NCI-H526 treated with DMSO at 0.1 percent for 48 hours (cell line): Measurements from ENCODE around the gene AATK.

Experiments
- DNase-seq: peaks from one replicate; lab custom pipeline; 2025; lab: John Stamatoyannopoulos, UW

Gene AATK

DNA sequence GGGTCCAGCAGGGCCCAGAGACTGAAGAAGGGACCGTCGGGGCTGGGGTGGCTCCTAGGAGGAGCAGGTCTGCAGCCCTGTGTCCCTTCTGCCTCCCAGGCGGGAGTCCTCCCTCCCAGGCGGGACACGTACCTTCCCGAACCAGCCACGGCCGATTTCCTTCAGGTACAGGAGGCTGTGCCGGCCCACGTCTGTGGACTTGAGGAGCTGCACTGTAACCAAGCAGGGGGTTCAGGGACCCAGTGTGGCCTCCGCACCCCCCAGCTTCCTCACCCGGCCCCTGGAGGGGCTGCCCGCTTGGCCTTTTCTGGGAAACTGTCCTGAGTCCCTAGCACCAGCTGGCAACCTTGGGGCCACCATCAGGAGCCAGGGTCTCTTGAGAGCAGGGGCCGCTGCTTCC lies 37.7 kb downstream of the AATK start:
- DNase-seq: no peak

DNA sequence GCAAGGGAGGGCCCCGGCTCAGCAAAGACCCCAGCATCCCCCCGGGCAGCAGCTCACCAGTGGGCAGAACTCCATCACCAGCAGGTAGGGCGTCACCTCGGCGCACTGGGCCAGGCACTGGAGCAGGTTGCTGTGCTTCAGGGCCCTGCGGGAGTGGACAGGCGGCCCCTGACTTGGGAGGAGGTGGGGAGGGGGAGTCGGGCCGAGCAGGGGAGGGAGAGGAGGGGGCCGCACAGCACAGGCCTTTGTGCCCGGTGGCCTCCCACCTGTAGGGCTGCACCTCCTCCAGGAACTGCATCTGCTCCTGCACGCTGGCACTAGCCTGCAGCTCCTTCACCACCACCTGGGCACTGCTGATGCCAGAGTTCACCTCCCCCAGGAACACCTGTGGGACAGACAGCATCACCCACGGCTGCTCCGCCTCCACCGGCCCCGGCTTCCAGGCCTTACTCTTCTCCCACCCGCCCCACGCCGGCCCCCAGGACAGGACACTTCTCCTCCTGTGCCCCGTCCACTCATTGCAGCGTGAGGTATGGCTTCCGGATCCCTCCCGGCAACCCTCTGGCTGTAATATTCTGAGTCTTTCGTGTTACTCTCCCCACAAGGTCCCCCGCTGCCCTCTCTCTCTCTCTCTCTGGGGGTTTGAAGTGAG lies 38.4 kb downstream of the AATK start:
- no peak for DNase-seq

DNA sequence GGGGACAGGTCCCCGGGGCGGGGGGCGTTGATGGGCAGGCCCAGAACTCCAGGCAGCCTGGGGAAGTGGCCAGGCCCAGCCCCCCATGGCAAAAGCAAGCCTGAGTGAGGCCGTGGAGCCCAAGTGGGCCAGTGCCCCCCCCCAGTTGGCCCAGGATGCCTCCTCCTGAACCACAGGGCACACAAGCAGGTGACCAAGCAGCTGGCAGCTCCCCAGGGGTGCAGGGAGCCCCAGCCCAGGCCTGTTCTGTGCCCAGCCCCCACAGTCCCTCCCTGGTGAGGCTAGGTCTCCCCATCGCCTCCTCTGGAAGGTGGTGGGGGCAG lies 38.9 kb downstream of the AATK start:
- DNase-seq: no peak

DNA sequence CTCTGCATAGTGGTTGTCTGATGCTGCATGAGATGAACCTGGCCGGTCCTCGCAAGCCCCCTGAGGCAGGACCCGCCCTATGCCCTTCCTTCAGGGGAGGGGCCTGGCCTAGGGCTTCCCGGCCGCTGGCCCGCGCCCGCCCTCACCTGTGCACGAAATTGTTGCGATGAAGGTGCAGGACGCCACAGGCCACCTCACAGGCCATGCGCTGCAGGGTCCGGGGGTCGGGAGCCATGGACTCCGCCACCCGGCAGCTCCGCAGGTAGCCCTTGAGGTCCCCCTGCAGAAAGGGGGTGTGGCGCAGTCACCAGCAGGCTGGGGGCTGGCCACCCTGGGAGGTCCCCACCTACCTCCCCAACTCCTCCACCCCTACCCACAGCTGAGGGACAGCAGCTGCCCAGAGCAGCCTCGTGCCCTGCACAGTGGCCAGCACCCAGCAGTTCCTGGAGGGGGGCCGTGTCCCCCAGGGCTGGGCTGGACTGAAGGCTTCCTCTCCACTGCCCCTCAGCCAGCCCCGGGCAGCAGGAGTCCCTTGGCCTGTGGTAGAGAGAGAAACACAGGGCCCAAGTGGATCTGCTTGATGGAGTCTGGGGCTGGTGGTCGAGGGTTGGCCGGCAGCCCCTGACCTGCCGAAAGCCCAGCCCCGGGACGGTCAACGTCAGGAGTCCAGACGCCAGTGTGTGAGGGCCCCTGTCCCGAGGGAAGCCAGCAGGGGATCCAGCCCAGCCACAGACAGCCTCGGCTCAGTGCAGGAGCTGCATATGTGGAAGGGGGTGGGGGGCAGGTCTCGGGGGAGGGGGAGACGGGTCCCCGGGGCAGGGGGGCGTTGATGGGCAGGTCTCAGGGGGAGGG lies 39.5 kb downstream of the AATK start:
- no peak for DNase-seq

DNA sequence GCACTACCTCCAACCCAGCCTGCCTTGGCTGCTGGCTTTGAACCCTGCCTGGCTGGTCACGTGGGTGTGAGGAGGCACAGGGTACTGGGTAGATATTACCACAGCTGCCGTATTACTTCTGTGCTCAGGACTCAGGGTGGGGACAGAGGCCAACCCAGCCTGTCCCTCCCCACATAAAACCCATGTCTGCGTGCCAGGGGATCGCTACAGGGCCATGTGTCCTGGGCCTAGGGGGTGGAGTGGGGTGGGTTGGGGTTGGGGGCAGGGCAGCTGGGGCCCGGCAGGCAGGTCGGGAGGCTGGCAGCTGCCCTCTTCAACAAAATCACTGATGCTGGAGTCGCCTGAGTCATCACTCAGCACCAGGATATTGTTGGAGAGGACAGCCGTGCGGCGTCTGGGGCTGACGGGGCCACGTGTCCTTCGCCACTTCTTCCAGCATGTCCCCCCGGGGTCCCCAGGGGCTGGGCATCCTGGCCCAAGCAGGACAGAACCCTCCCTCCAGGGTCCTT lies 40.4 kb downstream of the AATK start:
- no peak for DNase-seq

DNA sequence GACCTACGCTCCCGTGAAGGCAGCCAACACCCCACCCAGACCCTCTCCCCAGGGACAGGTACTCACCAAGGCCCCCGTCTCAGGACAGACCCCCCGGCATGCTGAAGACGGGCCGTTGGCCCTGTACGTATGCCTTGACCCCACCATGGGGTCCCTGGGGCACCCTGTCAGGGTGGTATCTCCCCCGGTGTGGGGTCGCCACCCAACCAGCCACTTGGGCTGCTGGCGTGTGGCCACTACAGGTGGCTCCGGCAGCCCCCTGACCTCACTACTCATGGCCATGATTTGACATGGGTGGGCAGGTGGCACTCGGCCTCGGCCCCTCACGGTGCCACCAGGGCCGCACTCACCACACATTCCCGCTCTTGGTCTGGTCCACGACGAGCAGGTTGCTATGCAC lies 41.6 kb downstream of the AATK start:
- no peak for DNase-seq

DNA sequence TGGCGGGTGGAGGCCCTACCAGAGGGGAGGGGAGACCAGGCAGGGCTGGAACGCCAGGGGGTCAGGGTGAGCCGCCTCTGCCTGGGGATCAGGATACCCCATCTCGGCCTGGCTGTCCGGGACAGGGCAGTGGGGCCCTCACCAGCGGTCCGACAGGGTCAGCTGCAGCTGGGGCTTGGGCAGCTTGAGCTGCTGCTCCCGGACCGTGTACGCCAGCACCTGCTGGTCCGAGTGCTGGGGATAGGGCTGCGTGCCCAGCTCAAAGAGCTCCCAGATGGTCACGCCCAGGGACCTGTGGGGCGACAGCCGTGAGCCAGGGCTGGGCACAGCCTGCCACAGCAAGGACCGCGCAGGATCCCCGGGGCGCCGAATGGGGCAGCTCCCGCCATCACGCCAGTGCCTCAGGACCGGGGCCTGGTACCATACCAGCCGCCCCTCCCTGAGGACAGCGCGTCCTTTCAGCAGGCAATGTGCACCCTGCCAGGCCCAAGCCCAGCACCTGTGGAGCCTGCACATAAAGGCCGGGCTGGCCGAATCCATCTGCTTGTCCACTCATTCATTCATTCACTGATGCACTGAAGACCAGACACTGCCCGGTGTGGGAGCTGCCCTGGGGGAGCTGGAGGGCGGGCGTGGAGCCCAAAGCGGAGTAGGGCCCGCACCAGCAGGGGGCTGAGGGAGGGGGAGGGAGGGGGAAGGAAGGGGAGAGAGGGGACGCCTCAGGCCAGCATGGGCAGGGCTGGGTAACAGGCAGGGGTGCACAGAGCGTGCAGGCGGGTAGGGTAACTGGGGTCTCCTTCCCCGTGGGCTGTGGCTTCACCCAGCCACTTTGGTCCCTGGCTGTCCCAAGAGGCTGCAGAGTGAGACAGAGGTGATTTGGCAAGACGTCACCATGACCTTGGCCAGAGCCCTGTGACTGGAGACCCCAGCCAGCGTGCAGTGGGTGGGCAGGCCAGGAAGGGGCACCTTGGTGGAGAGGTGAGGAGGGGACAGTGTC lies 42.7 kb downstream of the AATK start:
- DNase-seq: no peak

DNA sequence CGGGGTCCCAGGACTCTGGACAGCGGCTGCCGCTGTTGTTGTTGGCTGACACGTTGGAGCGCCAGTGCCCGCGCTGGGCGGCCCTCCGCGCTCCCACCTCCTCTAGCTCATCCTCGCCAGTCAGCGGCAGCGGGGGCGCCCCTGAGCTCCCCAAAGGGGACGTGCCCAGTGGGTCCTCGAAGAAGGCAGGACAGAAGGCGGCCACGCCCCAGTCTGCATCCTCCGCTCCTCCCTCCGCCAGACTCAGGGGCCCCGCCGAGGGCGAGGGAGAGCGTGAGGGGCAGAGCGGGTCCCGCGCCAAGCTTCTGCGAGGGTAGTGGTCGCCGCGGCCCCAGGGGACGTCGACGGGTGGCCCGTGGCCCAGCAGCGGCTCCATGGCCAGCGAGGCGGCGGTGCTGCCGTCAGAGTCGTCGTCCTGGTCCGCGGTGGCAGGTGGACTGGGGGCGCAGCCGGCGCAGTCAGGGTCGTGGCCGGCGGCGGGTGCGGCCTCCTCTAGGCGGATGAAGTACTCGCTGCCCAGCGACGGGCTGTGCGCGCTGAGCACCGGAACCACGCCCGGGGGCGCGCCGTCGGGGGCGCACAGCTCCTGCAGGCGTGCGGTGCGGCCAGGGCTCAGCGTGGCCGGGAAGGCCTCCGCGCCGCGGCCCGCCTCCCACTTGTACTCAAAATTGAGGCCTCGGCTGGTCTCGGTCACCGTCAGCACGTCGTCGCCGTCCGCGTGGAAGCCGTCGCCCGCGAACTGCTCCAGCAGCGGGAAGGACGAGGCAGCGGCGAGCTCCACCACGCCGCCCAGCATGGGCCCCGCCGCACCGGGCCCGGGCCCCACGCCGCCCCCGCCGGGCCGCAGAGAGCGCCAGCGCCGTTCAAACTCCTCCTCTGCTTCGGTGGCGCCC lies 43.9 kb downstream of the AATK start:
- no peak for DNase-seq

DNA sequence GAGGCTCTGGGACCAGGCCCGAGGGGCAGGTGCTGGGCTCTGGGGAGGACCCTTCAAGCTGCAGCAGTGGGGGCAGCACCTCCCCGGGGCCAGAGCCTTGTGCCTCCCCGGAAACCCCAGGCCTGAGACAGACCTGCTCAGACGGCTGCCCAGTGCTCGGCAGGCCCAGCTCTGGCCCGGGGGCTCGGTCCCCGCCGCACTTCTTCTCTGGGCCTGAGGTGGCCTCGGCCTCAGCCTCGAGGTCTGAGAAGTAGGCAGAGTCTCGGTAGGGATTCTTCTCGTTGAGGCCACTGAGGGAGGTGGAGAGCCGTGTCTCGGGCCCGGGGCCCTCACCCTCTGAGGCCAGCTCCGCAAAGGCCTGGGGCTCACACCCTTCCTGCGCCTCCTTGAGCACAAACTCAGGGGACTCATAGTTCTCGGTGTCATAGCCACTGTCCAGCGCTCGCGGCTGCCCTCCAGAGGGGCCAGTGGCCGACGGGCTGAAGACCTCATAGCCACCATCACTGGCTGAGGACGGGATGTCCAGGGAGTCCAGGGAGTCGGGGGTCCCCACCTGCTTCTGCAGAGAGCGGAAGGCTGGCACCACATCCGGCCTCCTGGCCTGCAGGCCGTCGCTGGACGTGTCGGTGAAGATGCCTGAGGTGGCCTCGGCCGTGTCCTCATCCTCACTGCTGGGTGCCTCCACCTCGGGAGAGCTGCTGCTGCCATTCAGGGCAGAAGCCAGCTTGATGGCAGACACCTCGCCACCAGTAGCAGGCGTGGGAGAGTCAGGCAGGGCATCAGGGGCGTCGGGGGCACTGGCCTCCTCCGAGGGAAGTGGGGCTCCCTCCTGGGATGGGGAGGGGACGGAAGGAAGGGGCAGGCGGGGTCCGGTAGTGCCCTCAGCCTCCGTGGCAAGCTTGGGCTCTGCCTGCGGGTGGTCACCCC lies 45.1 kb downstream of the AATK start:
- no peak for DNase-seq

DNA sequence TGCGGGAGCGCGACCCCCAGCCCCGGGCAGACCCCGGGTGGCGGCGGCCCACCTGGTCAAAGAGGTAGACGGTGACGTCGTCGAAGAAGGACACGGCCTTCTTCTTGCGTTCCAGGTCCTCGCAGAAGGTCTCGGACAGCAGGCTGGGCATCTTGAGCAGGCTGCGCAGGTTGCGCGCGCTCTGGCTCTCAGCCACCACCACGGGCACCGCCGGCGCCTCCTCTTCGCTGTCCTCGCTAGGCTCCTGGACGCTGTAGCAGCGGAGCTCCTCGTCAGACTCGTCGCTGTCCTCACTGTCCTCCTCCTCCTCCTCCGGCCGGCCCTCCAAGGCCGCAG lies 45.9 kb downstream of the AATK start:
- no peak for DNase-seq

DNA sequence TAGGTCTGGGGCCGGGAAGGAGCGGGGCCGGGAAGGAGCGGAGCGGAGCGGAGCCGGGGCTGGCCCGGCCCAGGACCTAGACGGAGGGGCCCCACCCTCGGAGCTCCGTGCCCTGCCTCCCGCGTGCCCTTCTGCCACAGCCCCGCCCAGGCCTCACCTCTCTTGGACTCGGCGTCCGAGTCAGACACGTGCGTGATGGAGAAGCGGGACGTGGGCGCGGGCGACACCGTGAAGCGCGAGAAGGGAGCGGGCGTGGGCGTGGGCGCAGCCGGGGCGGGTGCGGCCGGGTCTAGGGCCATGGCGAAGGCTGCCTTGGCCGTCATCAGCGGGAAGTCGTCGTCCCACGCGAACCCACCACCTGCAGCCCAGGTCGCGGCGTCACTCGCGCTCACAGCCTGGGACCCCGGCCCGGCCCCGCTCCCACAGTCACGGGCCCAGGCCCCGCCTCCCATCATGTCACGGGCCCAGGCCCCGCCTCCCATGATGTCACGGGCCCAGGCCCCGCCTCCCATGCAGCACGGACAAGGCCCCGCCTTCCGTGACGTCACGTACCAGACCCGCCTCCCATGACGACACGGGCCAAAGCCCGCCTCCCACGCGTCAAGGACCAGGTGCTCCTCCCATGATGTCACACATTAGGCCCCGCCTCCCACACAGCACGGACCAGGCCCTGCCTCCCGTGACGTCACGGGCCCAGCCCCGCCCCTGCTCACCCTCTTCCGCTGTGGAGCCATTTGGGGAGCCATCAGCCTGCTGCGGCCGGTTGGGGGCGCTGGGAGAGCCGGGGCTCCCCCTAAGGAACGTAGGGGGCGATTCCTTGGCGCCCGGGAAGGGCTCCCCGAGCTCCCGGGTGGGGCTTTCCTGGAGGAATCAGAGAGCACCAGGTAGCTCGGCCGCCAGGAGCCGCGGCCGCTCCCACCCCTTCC lies 46.5 kb downstream of the AATK start:
- peak; percentile 62 for DNase-seq

DNA sequence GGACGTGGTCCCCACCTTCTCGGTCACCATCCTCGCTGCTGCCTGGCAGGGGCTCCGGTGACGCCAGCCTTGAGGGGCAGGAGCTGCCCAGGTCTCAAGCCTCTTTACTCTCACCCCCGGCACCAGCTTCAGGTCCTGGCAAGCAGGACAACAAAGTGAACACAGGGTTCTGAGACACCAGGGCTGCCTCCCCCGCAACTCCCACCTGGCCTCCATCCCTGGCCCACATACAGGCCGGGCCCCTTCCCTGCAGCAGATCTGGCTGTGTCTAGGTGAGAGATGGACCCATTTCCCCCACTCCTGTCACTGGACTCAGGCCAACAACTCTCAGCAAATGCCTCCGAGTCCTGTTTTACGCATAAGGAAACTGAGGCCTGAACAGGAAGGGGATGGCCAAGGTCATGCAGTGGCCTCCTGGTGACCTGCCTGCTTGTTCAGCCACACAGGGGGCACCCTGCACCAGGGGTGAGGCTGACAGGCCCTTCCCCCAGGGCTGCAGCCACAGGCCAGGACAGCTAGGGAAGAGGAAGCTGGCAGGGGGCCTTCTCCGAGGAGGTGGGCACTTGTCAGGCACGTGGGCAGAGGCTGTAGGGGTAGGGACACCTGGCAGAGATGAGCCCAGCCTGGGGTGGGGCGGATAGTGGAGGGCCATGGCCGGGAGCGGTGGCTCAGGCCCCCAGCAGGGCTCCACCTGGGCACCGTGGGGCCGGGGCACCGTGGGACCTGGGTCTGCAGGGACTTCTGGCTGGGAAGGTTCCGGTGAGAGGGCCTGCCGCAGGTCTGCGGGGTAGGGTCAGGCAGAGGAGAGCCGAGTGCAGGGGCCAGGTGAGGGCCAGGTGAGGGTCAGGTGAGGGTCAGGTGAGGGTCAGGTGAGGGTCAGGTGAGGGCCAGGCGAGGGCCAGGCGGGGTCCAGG lies 47.5 kb downstream of the AATK start:
- no peak for DNase-seq

DNA sequence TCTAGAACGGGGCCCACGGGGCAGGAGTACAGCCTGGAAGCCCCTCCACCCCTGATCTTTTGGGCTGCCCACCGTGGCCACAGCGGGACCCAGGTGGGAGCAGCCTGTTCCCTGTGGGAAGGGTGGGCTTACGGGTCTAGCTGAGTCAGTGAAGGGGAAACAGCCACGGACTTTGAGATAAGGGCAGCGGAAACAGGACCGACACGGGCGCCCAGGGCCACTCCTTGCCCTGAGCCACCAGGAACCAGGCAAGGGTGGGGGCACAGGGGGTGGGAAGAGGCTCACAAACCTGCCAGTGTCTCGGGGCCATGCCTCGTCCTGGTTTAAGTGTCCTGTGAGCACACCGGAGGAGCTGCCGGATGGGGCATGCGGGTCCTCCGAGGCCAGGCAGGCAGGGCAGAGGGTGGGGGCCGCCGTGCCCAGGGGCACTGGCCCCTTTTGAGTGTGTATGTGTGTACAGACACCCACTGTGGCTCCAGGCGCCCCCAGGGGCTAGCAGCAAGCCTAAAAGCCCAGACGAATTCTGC lies 48.3 kb downstream of the AATK start:
- DNase-seq: no peak

DNA sequence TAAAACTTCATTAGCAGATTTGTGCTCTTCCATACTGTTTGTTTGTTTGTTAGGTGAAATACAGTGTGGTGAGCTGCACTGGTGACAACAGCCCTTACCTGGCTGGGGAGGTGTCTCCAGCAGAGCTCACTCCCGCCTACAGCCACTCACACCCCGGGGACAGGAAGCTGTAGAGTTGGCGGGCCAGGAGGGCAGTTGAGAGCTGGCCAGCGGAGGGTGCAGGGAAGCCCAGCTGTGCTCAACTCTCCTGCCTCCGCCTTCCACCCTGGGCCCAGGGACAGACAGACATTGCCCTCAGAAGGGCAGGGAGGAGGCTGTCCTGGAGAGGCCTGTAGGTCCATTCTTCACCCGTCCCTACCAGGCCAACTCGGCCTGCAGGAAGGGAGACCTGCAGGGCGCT lies 49.3 kb downstream of the AATK start:
- DNase-seq: no peak

DNA sequence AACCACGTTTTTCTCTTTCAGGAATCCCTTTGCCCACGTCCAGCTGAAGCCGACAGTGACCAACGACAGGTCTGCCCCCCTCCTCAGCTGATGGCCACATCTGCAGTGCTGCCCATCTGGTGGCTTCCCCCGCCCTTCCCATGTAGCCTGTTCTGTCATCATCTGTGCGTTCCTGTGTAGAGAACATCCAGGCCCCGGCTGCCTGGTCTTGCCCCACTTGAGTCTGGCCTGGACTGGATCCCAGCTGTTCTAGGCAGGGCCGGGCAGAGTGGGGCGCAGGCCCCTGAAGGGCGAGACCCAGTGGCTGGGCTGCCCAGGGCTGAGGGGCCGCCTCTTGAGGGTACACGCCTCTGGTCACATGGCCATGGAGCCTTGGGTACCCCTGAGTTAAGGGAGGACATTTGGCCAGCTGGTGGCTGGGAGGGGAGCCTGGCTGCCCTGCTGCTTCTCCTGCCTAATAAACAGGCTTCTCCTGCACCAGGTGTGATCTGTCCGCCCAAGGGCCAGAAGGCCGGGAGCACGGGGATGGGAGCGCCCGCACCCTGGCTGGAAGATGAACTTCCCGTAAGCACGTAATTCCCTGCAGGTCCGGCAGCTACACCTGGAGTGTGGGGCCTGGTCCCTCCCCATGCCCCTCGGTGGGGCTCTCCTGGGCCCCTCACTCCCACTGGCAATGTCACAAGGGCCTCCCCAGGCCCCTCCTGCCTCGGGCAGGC lies 50.1 kb downstream of the AATK start:
- no peak for DNase-seq

DNA sequence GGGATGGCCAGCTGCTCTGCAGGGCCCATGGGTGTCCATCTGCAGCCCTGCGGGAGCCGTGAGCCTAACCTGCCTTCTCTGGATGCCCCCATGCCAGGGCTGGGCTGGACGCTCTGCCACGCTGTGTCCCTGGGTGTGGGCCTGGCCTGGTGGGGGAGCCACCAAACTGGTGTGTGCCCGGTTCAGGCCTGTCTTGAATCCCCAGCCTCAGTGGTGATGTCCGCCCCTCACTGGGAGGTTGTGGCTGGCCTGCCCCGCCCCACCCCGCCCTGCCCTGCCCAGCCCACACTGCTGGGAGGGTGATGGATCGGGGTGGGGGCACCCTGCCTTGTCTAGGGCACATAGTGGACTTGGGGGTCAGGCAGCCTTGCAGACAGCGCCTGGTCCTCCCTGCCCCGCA lies 50.8 kb downstream of the AATK start:
- no peak for DNase-seq

DNA sequence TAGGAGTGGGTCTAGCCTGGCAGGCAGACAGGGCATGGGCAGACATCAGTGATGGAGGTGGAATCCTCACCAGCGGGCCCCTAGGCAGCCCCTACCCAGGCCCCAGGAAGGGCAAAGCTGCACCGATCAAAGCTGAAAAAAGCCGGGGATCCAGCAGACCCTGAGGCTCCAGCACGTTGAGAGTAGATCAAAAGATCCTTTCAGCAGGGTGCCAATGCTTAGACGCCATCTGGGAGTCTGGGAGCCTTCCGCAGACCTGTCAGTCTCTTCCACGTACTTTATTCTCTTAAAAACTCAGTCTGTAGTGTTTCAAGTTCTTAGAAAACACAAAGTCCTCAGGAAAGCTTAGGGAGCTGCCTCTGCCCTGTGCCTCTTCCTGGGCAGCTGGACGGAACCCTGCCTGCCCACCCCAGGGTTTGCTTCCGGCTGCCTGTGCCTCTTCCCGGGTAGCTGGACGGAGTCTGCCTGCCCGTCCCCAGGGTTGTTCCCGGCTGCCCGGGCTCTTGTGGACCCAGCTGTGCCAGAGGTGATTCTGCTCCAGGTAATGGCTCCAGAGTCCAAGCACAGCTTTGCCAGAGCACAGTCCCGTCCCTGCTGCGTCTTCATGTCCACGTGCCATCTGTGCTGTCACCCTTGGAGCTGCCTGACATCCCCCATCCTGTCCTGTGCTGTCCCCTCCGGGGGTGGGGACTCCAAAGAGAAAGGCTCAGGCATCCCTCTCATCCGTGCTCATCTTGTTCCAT lies 51.5 kb downstream of the AATK start:
- no peak for DNase-seq
